Globus pallidus (tissue), 1 donor: ENCODE measurements around the gene USP7.

Experiments
- DNase-seq: peaks from one replicate; pipeline ENCODE4 v3.0.0-alpha.2; 2015; ENCODE audit warnings: low spot score

USP7 gene

GRCh38 chr16:8861563-8862308, 102.0 kb downstream of the USP7 start:
- peak; percentile 42 for DNase-seq

GRCh38 chr16:8859913-8860881, 103.5 kb downstream of the USP7 start:
- no peak for DNase-seq

- DNase-seq, result no peak
Measured at GRCh38 chr16:8858994-8859912, 104.5 kb downstream of the USP7 start.

GRCh38 chr16:8855972-8856371, 107.7 kb downstream of the USP7 start:
- no peak for DNase-seq

- DNase-seq, result no peak
Measured at GRCh38 chr16:8855051-8855786, 108.5 kb downstream of the USP7 start.

GRCh38 chr16:8854298-8854948, 109.3 kb downstream of the USP7 start:
- DNase-seq, result no peak

- DNase-seq, result no peak
Measured at GRCh38 chr16:8853611-8854010, 110.1 kb downstream of the USP7 start.

GRCh38 chr16:8853150-8853549, 110.6 kb downstream of the USP7 start:
- no peak for DNase-seq

GRCh38 chr16:8852534-8852933, 111.2 kb downstream of the USP7 start:
- no peak for DNase-seq

GRCh38 chr16:8851761-8852403, 111.8 kb downstream of the USP7 start:
- no peak for DNase-seq

- DNase-seq, result no peak
Measured at GRCh38 chr16:8850279-8850885, 113.3 kb downstream of the USP7 start.

- no peak for DNase-seq
Measured at GRCh38 chr16:8849411-8850011, 114.2 kb downstream of the USP7 start.

- DNase-seq, result no peak
Measured at GRCh38 chr16:8848939-8849391, 114.7 kb downstream of the USP7 start.

- no peak for DNase-seq
Measured at GRCh38 chr16:8848231-8848938, 115.3 kb downstream of the USP7 start.

GRCh38 chr16:8847623-8848022, 116.1 kb downstream of the USP7 start:
- no peak for DNase-seq

- DNase-seq, result no peak
Measured at GRCh38 chr16:8847145-8847544, 116.6 kb downstream of the USP7 start.

- no peak for DNase-seq
Measured at GRCh38 chr16:8846401-8846932, 117.2 kb downstream of the USP7 start.

- no peak for DNase-seq
Measured at GRCh38 chr16:8845699-8846298, 117.9 kb downstream of the USP7 start.
